Activated CD4-positive, alpha-beta T cell treated with anti-CD3 and anti-CD28 coated beads for 1 hour (primary cell): ENCODE data around the gene NTHL1.
A peak's percentile ranks its signal among the peaks of the same experiment; 100 is the strongest.
"Not testable (repeated sequence)": the region's sequence is repeated elsewhere in the genome, so short reads cannot be mapped to it uniquely, and the experiment has no call there.

Source experiments
- DNase-seq: peaks from one replicate; pipeline ENCODE4 v3.0.0-alpha.2; 2020

NTHL1 gene

DNA sequence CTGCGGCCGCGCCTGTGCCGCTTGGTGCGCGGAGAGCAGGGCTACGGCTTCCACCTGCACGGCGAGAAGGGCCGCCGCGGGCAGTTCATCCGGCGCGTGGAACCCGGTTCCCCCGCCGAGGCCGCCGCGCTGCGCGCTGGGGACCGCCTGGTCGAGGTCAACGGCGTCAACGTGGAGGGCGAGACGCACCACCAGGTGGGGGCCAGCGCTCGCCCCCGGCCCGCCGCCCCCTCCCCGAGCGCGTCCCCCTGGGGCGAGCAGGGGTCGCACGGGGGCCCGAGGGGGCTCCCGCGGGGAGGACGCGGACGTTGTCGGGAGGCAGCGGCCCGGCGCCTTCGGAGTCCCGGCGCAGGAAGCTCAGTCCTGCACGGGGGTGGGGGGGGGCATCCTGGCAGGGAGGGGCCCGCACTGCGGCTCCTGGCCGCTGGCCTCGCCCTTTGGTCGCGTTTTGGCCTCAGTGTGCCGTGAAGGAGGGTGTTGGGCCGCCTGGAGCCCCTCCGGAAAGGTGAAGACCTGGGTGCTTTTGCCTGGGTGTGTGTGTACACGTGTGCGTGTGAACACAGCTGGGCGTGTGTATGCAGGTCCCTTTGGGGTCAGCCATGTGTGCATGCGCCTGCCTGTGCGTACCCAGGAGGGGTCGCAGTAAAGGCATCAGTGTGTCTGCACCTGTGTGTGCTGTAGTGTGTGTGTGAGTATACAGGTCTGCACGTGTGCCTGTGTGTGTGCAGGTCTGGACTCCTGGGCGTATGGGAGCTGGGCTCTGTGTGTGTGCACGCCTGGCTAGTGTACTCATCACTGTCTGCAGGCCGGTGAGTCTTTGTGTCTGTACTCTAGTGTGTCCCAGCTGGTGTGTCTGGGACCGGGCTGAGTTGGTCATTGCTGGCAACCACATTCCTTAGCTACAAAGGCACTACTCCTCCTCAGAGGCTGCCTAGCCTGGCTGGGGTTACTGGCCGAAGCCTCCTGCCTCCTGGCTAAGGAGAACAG, 20.3 kb downstream of the NTHL1 start:
- DNase-seq: no peak

GRCh38 chr16:2026461-2027023, 21.1 kb downstream of the NTHL1 start, which contains the start of gene NHERF2:
NHERF2 (plus strand) TSS chr16:2026902; CDS start chr16:2027006, 104 bp downstream.
- no peak for DNase-seq

DNA sequence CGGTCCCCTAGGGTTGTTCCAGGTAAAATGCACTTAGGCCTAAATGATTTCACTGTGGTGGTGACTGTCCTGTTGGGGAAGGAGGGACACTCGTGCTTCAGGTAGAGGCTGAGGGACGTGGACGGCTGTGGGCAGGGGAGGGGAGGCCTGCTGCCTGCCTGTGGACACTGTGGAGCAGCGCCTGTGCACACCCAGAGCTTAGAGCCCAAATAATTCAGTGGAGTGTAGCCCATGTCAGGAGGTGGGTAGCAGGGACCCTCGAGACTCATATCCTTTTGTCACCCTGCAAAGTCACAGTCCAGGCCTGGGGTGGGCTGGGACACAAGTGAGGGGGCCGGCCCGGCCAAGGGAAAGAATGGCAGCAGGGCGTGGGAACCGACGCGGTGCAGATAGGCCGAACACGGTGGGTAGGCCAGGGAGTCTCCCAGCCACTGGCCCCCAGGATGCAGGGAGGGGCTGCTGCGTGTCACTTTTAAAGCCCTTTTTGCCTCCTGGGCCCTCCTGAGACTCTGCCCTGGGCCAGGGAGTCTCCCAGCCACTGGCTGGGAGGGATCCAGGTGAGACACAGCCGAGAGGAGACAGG, 21.7 kb downstream of the NTHL1 start:
- no peak for DNase-seq

DNA sequence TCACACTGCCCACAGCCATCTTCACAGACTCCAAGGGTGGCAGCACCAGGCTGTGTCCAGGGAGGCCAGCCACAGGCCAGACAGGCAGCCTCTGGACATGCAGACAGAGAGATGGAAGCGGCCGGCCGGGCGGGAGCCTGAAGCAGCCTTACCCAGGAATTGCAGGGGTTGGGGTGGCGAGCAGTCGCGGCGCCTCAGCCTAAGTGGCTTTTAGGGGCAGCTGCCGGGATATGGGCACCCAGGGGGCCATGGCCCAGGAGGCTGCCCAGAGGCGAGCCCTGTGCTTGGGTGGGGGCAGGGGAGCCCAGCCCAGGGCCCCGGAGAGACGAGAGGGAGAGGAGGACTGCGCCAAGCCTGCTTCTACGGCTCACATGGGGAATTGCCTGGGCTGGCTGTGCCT, 22.4 kb downstream of the NTHL1 start:
- no peak for DNase-seq

DNA sequence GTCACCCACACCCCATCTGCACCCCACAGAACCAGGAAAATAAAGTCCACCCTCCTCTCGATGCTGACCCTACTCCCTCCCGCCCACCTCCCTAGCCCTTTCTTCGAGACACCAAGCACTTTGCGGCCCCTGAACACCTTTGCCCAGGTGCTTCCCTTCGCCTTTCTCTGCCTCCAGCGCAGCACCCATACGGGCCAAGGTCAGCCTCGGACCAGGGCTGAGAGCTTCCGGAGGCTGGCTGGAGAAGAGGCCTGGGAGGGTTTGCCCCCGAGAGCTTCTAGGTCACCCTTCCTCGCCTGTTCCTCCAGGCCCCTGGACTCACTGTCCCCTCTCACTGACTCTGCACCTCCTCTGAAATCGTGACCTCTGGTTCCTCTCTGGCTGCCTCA, 23.6 kb downstream of the NTHL1 start:
- DNase-seq: no peak

DNA sequence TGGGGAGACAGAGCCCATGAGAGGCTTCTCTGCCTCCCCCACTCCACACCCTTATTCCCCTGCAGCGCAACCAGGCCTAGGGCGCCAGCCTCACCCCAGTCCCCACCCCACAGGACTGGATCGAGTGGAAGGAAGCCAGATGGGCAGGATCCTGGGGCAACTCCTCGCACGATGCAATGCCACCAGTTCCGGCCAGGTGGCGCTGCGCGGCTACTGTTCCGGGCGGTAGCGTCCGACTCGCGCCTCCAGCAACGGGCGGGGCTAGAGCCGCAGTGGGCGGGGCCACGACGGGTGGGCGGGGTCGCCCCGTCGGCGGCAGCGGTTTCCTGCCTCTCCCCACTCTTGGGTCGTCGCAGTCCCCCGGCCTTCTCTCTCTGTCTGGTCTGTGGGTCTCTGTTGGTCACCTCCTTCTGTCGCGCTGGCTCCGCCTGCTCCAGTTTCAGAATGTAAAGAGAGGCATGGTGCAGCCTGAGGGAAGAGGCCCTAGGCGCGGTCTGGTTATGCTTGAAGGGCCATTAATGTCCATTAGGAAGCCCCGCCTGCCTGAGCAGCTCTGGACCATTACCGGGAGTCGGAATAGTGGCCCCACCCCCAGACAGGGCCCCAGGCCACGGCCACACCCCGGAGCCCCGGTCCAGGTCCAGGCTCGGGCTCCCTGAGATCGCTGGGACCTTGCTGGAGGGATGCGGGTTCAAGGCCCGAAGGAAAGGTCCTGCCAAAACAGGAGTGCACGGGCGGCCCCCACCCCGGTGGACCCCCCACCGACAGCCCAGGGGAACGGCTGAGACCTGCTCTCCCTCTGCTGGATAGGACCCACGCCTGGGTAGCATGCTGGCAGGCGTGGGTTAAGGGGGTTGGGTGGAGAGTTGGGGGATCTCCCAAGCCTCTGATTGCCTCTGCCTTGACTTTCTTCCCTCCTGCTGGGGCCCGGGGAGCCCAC, 24.3 kb downstream of the NTHL1 start:
- DNase-seq: peak; percentile 93

DNA sequence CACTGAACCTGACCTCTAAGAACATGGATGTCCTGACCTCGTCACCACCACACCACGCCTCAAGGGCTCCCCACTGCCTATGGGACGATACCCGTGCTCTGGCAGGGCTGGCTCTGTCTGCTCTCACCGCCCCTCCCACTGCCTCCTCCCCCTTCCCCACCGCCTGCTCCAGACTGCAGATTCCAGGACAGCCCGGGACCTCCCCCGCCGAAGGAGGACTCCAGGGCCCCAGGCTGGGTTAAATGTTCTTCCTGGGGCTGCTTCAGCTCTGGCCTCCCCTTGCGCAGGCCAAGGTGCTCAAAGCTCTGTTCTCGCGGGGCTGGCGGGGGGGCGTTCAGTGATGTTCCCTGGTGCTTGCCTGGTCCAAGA, 24.9 kb downstream of the NTHL1 start:
- no peak for DNase-seq

DNA sequence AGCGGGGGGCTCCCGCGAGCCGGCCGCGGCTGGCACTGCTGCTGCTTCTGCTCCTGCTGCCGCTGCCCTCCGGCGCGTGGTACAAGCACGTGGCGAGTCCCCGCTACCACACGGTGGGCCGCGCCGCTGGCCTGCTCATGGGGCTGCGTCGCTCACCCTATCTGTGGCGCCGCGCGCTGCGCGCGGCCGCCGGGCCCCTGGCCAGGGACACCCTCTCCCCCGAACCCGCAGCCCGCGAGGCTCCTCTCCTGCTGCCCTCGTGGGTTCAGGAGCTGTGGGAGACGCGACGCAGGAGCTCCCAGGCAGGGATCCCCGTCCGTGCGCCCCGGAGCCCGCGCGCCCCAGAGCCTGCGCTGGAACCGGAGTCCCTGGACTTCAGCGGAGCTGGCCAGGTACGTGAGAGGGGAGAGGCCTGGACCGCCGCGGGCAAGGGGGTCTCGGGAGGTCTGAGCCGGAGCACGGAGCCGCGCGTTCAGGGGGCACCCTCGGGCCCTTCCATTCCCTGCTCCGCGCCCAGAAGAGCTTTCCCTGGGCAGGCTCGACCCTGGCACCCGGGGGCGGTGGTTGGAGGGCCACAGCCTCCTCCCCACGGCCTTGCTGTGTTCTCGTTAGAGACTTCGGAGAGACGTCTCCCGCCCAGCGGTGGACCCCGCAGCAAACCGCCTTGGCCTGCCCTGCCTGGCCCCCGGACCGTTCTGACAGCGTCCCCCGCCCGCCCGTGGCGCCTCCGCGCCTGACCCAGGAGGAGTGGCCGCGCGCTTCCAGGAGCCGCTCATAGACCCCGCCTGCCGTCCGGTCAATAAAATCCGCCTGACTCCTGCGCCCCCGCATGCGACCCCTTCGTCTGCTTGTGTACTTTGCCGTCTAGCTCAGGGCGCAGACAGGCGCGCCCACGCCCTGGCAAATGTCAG, 27.5 kb downstream of the NTHL1 start:
- DNase-seq: no peak

- no peak for DNase-seq
Observed at GRCh38 chr16:2019518-2019920, 28.1 kb downstream of the NTHL1 start, which contains the start of gene NPW. NPW (plus strand) TSS chr16:2019785.

DNA sequence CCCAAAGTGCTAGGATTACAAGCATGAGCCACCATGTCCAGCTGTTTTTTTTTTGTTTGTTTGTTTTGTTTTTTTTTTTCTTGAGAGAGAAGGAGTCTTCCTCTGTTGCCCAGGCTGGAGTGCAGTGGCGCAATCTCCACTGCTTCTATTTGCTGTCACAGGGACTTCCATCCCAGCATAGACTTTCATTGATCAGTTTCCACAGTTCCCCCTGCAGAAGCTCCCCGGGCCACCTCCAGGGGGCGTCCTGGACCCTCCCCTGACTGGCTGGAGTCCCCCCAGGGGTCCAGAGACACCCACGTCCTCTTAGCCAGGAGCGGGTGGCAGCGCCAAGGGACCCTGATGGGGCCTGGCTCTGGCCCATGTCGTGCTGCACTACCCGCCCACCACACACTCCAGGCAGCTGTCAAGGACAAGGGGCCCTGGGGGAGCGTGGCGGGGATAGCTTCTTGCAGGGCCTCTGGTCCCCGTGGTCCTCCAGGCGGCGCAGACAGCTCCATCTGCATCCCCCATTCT, 31.2 kb downstream of the NTHL1 start:
- DNase-seq: no peak

DNA sequence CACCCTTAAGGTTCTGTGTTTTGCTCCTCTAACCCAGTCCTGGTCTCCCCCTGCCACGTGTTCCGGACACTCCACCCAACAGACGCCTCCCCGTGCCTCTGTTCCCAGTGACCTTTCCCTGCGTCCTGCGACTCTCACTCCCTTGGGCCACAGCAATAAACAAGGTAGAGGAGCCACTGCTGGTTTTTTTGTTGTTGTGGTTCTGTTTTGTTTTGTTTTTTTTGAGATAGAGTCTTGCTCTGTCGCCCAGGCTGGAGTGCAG, 31.8 kb downstream of the NTHL1 start:
- DNase-seq: no peak

GRCh38 chr16:2015117-2015946, 32.3 kb downstream of the NTHL1 start:
- no peak for DNase-seq

DNA sequence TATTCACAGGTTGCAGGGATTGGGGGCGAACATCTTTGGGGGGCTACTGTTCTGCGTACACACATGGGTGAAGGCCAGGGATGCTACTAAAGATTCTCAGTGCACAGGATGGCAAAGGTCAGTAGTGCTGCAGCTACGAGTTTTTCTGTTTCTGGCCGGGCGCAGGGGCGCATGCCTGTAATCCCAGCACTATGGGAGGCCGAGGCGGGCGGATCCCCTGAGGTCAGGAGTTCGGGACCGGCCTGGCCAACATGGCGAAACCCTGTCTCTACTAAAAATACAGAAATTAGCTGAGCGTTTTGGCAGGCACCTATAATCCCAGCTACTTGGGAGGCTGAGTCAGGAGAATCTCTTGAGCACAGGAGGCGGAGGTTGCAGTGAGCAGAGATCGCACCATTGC, 34.1 kb downstream of the NTHL1 start:
- DNase-seq: no peak

DNA sequence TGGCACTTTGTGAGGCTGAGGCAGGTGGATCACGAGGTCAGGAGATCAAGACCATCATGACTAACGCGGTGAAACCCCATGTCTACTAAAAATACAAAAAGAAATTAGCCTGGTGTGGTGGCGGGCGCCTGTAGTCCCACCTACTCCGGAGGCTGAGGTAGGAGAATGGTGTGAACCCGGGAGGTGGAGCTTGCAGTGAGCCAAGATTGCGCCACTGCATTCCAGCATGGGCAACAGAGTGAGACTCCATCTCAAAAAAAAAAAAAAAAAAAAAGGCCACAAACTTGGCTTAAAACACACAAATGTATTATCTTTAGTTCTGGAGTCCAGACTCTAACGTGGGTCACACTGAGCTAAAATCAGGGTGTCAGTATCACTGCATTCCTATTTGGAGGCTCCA, 35.9 kb downstream of the NTHL1 start:
- DNase-seq: not testable (repeated sequence)

DNA sequence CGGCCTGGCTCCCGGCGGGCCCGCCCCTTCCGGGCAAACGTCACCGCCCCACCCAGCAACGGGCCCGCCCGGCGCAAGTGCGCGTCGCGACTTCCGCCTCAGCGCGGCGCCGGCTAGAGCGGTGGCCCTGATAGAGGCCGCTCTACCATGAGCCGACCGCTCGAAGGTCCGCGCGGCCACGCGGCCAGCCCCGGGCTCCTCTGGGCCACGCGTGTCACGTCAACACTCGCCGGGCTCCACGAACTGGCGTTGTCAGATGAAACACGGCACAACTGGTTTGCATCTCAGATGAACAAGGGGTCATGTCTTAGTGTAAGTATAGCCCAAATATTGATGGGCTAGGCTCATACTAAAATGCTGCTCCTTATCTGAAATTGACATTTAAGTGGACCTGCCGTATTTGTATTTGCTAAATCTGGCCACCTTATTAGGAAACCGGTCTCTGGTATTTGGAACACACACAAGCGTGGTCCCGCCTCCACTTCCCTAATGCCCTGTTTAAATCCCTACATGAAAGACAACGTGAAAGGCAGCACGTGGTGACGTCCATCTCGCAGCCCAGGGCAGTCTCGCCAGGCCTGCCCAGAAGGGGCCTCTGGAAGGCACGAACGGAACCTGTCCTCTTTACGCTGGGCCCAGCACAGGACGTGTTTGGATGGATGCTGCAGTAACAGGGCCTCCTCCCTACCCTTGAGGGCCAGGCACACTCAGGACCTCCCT, 37.7 kb downstream of the NTHL1 start, which contains the start of gene ZNF598:
Gene ZNF598, minus strand, starts transcription at position 31 of the 720 bp plus-strand sequence.
- DNase-seq: peak; percentile 68

GRCh38 chr16:2009164-2009711, 38.4 kb downstream of the NTHL1 start:
- no peak for DNase-seq

DNA sequence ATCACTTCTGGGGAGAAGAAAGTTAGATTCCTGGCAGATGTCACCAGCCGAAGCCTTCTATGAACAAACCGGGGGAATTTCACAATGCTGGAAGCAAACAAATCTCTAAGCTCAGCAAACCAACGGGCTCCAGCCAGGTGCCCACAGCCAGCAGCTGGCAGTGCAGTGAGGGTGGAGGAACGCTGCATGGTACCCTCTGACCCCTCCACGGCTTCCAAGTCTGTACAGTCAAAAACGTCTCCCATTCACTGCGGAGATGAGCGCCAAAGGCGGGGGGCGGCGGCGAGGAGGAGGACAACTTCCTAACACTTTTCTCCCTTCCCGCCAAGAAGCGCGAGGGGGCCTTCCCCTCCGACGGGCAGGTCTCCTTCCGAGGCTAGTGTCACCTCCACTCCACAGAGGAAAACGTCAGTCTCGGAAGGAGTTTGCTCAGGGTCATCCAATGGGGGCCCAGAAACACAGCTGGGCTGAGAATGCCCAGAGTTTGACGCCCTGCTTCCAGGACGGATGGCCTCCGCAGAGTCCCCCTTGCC, 38.9 kb downstream of the NTHL1 start:
- DNase-seq: no peak

DNA sequence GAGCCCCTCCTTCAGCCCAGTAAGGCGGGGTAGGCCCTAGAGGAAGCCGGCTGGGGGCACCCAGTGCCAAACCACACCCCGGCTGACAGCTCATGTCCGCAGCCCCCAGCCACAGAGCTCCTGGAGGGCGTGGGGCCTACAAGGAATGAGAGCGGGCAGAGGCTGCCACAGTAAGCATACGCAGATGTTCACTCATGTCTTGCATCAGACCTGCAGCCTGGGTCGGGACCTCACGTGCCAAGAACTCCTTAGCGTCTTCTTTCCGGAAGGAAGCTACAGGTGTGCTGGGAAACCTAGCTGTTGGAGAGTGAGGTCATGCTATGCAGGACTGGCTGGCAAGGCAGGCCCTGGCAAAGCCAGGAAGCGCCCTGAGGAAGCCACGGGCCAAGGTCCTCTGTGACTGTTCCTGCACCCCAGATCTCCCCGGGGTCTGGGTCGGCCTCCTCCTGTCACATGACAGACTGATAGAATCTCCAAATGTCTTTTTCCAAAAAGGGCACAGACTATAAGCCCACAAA, 39.6 kb downstream of the NTHL1 start:
- DNase-seq: no peak
